Measurements from ENCODE around the gene CREG2.
"Not testable (repeated sequence)": the region's sequence is repeated elsewhere in the genome, so short reads cannot be mapped to it uniquely, and the experiment has no call there.

Gene CREG2

DNA sequence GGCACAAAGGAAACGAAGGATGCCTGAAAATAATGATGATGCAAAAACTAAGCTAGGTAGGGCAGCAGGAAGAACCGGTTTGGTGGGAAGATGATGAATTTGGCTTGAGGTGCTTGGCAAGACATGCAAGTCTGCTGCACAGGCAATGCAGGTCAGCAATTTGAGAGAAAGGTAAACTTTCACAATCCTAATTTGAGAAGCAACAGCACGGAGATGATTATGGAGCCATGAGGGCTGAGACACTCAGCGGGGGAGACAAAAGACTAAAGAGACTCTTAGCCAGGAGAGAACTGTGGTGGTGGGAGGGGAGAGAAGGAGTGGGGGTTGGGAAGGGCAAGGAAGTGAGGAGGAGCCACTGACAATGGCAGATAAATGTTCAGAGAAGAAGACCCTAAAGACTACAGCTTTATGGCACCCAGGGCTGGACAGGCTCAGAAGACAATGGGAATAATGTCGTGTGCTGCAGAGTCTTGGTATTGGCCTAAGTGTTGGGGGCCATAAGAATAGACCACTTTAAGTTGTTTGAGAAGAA is 59.4 kb downstream of the CREG2 start:
- H3K27me3 ChIP-seq, result peaks cover 0 to 3% of the 10 kb centered on the region in 2 donors
- no peaks in the 10 kb centered on the region for H3K36me3 ChIP-seq
- no peak overlapping the region for H3K4me3 ChIP-seq
- no peak for DNase-seq
- no peaks in the 10 kb centered on the region for H3K4me1 ChIP-seq
- H3K9me3 ChIP-seq, result peaks cover 0 to 9% (median 0%) of the 10 kb centered on the region in 3 donors
- intact Hi-C loops (cut with DNase I; ENCODE audit: low total_unique reads), result no loop called here
- no peak overlapping the region for H3K27ac ChIP-seq
- TF ChIP-seq CTCF (IDR thresholded peaks at IDR 0.05), result no peak

DNA sequence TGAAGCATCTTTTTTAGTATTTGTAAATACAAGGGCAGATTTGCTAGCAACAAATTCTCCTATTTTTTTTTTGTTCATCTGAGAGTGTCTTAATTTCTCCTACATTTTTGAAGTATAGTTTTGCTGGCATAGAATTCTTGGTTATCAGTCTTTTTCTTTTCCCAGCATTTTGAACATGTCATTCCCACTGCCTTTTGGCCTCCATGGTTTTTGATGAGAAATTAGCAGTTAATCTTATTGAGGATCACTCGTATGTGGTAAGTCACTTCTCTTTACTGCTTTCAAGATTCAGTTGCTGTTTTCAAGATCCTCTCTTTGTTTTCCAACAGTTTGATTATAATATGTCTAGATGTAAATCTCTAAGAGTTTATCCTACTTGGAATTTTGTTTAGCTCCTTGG is 61.9 kb downstream of the CREG2 start:
- Histone ChIP-seq H3K36me3 (no peaks in the 10 kb centered on the region), H3K4me1 (no peaks in the 10 kb centered on the region), H3K27ac (no peak overlapping the region), H3K4me3 (no peak overlapping the region), H3K9me3 (peaks cover 0 to 9% (median 0%) of the 10 kb centered on the region in 3 donors), H3K27me3 (peaks cover 0 to 3% of the 10 kb centered on the region in 2 donors)
- TF ChIP-seq CTCF (IDR thresholded peaks at IDR 0.05), result no peak
- DNase-seq, result no peak
- intact Hi-C loops (cut with DNase I; ENCODE audit: low total_unique reads), result no loop called here

GRCh38 chr2:101316568-101316967 is 70.7 kb downstream of the CREG2 start:
- intact Hi-C loops (cut with DNase I; ENCODE audit: low total_unique reads); H3K36me3 ChIP-seq; H3K9me3 ChIP-seq; H3K27ac ChIP-seq; DNase-seq; H3K4me3 ChIP-seq; H3K4me1 ChIP-seq; H3K27me3 ChIP-seq: not testable (repeated sequence)

GRCh38 chr2:101311696-101312017 is 75.6 kb downstream of the CREG2 start:
- H3K36me3 ChIP-seq, result no peaks in the 10 kb centered on the region
- DNase-seq, result no peak
- TF ChIP-seq CTCF (IDR thresholded peaks at IDR 0.05), result no peak
- H3K9me3 ChIP-seq, result no peaks in the 10 kb centered on the region
- H3K4me3 ChIP-seq, result no peak overlapping the region
- no peaks in the 10 kb centered on the region for H3K27me3 ChIP-seq
- H3K4me1 ChIP-seq, result peaks cover 0 to 7% (median 5%) of the 10 kb centered on the region in 4 donors
- no peak overlapping the region for H3K27ac ChIP-seq
- intact Hi-C loops (cut with DNase I; ENCODE audit: low total_unique reads), result no loop called here

DNA sequence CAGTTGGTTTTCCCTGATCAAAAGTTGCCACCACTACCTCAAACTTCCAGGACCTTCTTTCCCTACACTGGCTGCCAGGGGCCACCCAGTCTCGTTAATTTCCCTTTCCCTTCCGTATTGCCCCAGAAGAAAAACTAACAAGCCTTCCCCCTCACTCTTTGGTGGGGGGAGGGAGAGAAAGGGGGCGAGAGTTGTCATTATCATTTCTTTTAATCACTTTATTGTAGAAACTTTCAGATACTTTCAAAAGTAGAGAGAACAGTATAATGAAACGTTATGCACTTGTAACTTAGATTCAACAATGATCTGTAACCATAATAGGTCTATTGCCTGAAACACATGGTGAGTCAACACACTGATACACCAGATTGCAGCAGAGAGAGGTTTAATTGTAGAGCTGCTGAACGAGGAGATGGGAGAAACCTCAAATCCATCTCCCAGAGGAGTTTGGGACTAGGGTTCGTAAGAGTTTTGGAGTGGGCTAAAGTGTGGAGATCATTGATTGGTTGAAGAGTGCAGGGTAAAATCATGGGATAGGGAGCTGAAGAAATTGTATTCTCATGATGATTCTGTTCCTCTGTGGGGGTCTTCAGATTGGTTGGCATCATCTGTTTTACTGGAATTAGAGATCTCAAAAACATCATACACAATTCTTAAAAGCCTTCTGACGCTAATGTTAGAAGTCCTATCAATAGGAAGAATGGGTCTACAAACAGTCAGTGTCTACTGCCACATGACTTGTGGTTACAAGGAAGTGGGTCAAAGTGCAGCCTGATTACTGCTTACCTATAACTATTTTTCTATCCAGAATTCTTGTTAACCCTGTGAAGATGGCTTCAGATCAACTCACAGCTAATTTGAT is 76.2 kb downstream of the CREG2 start:
- DNase-seq, result no peak
- Histone ChIP-seq H3K27me3 (no peaks in the 10 kb centered on the region), H3K27ac (no peak overlapping the region), H3K4me3 (no peak overlapping the region), H3K4me1 (peaks cover 0 to 11% (median 7%) of the 10 kb centered on the region in 4 donors), H3K36me3 (no peaks in the 10 kb centered on the region), H3K9me3 (no peaks in the 10 kb centered on the region)
- intact Hi-C loops (cut with DNase I; ENCODE audit: low total_unique reads), result no loop called here
- TF ChIP-seq CTCF (IDR thresholded peaks at IDR 0.05), result no peak

GRCh38 chr2:101310090-101310833 is 77.0 kb downstream of the CREG2 start:
- H3K4me3 ChIP-seq, result no peak overlapping the region
- no peak for DNase-seq
- H3K27ac ChIP-seq, result no peak overlapping the region

More at GRCh38 chr2:101310090-101310833, 77.0 kb downstream of the CREG2 start:
- H3K9me3 ChIP-seq, result no peaks in the 10 kb centered on the region
- no peaks in the 10 kb centered on the region for H3K36me3 ChIP-seq
- no peak for TF ChIP-seq CTCF (IDR thresholded peaks at IDR 0.05)
- intact Hi-C loops (cut with DNase I; ENCODE audit: low total_unique reads), result no loop called here
- peaks cover 0 to 19% (median 15%) of the 10 kb centered on the region in 4 donors for H3K4me1 ChIP-seq
- H3K27me3 ChIP-seq, result no peaks in the 10 kb centered on the region
